Epithelial cell of proximal tubule (primary cell): ENCODE measurements around the gene PRTFDC1. TPM values are rescaled to one million over a fixed set of nuclear protein-coding genes. Genes with fewer than 3 reads are reported as not detected.

ENCODE experiments used
- DNase-seq: peaks from one replicate; pipeline ENCODE4 v3.0.0-alpha.2; 2011; ENCODE audit warnings: low read depth
- H3K4me3 ChIP-seq: 2 replicates; pipeline ENCODE4 v1.5.1; 2011; ENCODE audit warnings: low read depth, mild to moderate bottlenecking, low read length
- total RNA-seq: library from RNA; depleted of rRNA; stranded (reverse); fragments of >200 nt; gene quantifications from 2 replicates; pipeline ENCODE4 v1.2.3, GENCODE V29; 2015
- TF ChIP-seq, protein P1 (sequence below): conservative IDR thresholded peaks from 2 replicates; pipeline ENCODE4 v1.5.1; 2012; ENCODE audit warnings: low read depth, mild to moderate bottlenecking, low read length

The PRTFDC1 gene
- total RNA-seq, 1 donor from 2014 or later: 25.7 TPM

DNA sequence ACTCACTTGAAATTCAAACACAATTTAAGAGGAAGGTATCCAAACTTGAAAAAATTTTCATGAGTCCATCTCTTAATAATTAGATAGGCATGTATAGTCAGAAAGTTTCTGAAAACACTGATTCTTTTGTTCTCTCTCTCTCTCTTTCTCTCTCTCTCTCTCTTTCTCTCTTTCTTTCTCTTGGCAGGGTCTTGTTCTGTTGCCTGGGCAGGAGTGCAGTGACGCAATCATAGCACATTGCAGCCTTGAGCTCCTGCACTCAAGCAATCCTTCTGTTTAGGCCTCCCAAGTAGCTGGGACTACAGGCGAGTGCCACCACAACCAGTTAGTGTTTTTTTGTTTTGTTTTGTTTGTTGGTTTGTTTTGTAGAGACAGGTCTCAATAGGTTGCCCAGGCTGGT lies 59.3 kb downstream of the PRTFDC1 start:
- no peak overlapping the region for H3K4me3 ChIP-seq
- TF ChIP-seq, protein P1, sequence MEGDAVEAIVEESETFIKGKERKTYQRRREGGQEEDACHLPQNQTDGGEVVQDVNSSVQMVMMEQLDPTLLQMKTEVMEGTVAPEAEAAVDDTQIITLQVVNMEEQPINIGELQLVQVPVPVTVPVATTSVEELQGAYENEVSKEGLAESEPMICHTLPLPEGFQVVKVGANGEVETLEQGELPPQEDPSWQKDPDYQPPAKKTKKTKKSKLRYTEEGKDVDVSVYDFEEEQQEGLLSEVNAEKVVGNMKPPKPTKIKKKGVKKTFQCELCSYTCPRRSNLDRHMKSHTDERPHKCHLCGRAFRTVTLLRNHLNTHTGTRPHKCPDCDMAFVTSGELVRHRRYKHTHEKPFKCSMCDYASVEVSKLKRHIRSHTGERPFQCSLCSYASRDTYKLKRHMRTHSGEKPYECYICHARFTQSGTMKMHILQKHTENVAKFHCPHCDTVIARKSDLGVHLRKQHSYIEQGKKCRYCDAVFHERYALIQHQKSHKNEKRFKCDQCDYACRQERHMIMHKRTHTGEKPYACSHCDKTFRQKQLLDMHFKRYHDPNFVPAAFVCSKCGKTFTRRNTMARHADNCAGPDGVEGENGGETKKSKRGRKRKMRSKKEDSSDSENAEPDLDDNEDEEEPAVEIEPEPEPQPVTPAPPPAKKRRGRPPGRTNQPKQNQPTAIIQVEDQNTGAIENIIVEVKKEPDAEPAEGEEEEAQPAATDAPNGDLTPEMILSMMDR: no peak
- no peak for DNase-seq

DNA sequence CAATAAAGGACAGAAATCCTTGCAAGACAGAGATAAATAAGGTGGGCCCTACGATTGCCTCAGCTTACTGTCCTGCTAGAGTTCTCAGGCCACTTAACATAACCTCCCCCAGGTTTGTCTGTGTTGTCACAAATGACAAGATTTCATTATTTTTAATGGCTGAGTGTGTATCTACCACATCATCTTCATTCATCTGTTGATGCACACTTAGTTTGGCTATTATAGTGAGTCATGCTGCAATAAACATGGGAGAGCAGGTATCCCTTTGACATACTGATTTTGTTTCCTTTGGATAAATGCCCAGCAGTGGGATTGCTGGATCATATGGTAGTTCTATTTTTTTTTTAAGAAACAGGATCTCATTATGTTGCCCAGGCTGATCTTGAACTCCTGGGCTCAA lies 60.6 kb downstream of the PRTFDC1 start:
- no peak for DNase-seq
- no peak overlapping the region for H3K4me3 ChIP-seq
- TF ChIP-seq, protein P1: no peak

DNA sequence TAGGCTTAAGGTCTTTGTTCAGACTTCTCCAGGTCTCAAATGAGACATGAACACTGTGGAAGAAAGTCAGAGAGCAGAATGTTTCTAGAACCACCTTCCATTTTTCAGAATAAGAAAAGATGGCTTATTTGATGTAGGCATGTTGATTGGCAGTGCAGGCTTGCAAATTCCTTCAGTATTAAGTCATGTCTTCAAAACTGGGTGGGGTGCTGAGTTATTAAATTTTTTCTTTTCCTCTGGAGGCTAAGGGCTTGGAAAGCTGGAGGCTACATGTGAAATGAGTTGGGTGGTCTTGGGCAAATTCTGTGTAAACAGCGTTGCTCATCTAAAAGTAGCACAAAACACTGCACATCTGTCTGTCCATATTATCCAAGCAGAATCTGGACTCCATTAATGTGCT lies 62.8 kb downstream of the PRTFDC1 start:
- H3K4me3 ChIP-seq: no peak overlapping the region
- TF ChIP-seq, protein P1: no peak
- DNase-seq: no peak

DNA sequence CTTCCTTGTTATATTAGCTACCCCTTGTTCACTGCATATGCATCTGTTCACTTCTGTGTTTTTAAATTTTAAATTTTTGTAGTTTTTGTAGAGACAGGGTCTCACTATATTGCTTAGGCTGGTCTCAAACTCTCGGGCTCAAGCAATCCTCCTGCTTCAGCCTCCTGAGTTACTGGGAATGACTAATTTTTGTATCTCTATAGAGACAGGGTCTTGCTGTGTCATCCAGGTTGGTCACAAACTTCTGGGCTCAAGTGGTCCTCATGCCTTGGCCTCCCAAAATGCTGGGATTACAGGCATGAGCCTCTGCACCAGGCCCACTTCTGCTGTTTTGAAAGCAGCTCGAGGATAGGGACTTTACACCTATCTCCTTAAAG lies 64.6 kb downstream of the PRTFDC1 start:
- TF ChIP-seq, protein P1: no peak
- H3K4me3 ChIP-seq: no peak overlapping the region
- DNase-seq: no peak

DNA sequence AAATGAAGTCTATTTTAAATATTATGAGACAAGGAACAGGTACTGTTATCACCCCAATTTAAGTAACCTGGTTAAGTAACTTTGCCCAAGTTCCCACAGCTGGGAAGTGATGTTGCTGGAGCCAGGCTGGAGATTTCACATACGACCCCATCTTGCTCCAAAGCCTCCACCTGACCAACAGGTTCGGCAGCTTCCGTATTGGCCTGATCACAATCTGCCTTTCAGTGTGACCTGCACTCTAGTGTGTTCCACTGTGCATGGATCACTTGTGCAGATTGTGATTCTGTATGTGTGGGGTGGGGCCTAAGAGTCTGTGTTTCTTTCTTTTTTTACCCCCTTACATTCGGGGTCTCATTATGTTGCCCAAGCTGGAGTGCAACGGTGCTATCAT lies 66.1 kb downstream of the PRTFDC1 start:
- no peak for DNase-seq
- H3K4me3 ChIP-seq: no peak overlapping the region
- TF ChIP-seq, protein P1: no peak

DNA sequence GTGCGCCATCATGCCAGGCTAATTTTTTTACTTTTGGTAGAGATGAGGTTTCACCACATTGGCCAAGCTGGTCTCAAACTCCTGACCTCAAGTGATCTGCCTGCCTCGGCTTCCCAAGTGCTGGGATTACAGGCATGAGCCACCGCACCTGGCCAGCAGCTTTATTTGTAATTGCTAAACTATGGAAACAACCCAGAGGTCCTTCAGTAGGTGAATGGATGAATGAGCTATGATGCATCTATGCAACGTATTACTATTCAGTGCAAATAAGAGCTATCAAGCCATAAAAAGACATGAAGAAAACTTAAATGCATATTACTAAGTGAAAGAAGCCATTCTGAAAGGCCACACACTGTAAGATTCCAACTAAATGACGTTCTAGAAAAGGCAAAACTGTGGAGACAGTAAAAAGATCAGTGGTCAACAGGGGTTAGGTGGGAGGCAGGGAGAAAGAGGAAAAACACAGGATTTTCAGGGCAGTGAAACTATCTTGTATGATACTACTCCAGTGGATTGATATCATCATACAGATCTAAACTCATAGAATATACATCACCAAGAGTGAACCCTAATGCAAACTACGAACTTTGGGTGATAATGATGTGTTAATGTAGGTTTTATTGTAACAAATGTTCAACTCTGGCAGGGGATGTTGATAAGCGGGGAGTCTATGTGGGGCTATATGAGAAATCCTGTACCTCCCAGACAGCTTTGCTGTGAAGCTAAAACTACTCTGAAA lies 66.7 kb downstream of the PRTFDC1 start:
- TF ChIP-seq, protein P1: no peak
- no peak for DNase-seq
- H3K4me3 ChIP-seq: no peak overlapping the region

DNA sequence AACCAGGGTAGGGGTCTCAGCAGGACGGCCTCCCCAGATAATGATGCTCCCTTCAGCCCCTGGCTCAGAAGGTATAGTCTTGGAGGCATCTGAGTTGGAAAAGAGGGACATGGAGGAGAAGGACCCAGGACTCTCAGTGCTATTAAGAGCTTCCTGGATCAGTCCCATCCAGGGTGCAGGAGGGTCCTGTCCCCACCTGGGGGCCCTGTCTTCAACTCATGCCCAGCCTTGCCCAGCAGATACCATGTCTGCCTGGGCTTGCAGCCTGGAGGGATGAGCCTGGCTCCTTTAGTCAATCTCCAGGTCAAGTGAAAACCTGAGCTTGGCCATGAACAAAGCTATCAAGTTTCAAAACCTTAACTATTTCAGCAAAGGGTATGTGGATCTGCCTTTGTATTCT lies 67.6 kb downstream of the PRTFDC1 start:
- no peak overlapping the region for H3K4me3 ChIP-seq
- no peak for DNase-seq
- TF ChIP-seq, protein P1: peak; percentile 8
